Nephron progenitor cell (in vitro differentiated cells): ENCODE measurements around the gene PYGB.
A peak's percentile ranks its signal among the peaks of the same experiment; 100 is the strongest.

Experiments
- DNase-seq: peaks from one replicate; pipeline ENCODE4 v3.0.0; 2021
- H3K27ac Mint-ChIP-seq: 2 replicates; pipeline ENCODE4 v1.8.0; 2021; ENCODE audit warnings: mild to moderate bottlenecking, moderate library complexity, mixed read lengths
- H3K27me3 Mint-ChIP-seq: 2 replicates; pipeline ENCODE4 v1.8.0; 2021; ENCODE audit warnings: mild to moderate bottlenecking, low read depth, mixed read lengths; ENCODE audit not compliant: poor library complexity
- H3K36me3 Mint-ChIP-seq: 2 replicates; pipeline ENCODE4 v1.8.0; 2021; ENCODE audit warnings: low read depth, mixed read lengths
- H3K4me1 Mint-ChIP-seq: 2 replicates; pipeline ENCODE4 v1.8.0; 2021; ENCODE audit warnings: mixed read lengths
- H3K4me3 Mint-ChIP-seq: 2 replicates; pipeline ENCODE4 v1.8.0; 2021; ENCODE audit warnings: mild to moderate bottlenecking, moderate library complexity, mixed read lengths
- H3K9me3 Mint-ChIP-seq: 2 replicates; pipeline ENCODE4 v1.8.0; 2021; ENCODE audit warnings: mild to moderate bottlenecking, moderate library complexity, mixed read lengths
- TF ChIP-seq, protein P1 (sequence below): fragments of 200-600 bp; sonication (generic); IDR thresholded peaks from 2 replicates; pipeline ENCODE4 v1.5.0; 2021; ENCODE audit warnings: antibody characterized with exemption

Gene PYGB

DNA sequence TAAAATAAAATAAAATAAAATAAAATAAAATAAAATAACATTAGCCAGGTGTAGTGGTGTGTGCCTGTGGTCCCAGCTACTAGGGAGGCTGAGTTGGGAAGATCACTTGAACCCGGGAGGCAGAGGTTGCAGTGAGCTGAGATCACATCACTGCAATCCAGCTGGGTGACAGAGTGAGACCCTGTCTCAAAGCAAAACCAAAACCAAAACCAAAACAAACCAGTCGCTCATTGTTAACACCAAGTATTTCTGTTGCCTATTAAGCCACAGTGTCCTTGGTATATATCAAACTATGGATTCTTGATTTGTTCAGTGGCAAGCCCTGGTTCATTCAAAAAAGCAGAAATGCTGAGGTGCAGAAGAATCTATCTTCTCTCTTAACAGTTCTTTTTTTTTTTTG is 65.7 kb downstream of the PYGB start:
- no peaks in the 10 kb centered on the region for H3K27me3 Mint-ChIP-seq
- no peak overlapping the region for H3K4me3 Mint-ChIP-seq
- peaks cover 5% of the 10 kb centered on the region for H3K9me3 Mint-ChIP-seq
- DNase-seq: no peak
- H3K4me1 Mint-ChIP-seq: peaks cover 34% of the 10 kb centered on the region
- TF ChIP-seq, protein P1, sequence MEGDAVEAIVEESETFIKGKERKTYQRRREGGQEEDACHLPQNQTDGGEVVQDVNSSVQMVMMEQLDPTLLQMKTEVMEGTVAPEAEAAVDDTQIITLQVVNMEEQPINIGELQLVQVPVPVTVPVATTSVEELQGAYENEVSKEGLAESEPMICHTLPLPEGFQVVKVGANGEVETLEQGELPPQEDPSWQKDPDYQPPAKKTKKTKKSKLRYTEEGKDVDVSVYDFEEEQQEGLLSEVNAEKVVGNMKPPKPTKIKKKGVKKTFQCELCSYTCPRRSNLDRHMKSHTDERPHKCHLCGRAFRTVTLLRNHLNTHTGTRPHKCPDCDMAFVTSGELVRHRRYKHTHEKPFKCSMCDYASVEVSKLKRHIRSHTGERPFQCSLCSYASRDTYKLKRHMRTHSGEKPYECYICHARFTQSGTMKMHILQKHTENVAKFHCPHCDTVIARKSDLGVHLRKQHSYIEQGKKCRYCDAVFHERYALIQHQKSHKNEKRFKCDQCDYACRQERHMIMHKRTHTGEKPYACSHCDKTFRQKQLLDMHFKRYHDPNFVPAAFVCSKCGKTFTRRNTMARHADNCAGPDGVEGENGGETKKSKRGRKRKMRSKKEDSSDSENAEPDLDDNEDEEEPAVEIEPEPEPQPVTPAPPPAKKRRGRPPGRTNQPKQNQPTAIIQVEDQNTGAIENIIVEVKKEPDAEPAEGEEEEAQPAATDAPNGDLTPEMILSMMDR: no peak
- H3K27ac Mint-ChIP-seq: no peak overlapping the region
- H3K36me3 Mint-ChIP-seq: peaks cover 54% of the 10 kb centered on the region

DNA sequence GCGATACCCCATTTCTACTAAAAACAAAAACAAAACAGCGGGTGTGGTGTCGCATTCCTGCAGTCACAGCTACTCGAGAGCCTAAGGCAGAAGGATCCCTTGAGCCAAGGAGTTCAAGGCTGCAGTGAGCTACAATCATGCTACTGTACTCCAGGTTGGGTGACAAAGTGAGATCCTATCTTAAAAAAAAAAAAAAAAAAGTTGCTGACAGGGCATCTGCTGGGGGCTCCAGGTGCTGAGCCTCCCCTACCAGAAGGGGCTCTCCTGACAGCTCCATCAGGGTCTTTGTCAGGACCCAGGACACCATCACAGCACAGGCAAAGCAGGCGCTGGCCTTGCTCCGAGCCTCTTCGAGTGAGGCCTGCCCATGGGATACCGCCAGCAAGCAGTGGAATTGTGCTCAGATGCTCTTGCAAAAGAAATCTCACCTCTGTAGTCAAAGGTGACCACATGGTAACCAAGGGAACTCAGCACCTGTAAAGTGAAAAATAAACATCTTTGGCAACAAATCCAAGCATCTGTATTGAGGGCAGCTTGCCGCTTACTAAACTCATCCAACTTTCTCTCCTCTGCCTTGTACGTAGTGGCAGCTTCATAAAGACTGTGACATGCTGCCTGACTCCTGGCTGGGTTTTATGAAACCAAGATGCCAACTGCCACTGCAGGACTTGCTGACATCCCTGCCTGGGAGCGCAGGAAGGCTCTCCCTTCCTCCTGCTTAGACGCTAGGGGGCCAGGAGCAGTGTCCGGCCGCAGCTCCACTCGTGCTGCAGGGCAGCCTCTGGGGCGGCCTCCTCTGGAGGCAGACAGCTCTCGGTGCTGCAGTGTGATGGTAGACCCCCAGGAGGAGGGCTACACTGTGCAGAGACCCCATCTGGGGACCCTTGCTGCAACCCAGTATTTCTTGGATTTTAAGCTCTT is 66.9 kb downstream of the PYGB start:
- Mint-ChIP-seq H3K4me3 (no peak overlapping the region), H3K36me3 (peaks cover 54% of the 10 kb centered on the region), H3K27me3 (no peaks in the 10 kb centered on the region), H3K9me3 (peaks cover 5% of the 10 kb centered on the region), H3K4me1 (peaks cover 24% of the 10 kb centered on the region), H3K27ac (peak overlapping the region; percentile 89)
- no peak for DNase-seq
- TF ChIP-seq, protein P1: no peak

DNA sequence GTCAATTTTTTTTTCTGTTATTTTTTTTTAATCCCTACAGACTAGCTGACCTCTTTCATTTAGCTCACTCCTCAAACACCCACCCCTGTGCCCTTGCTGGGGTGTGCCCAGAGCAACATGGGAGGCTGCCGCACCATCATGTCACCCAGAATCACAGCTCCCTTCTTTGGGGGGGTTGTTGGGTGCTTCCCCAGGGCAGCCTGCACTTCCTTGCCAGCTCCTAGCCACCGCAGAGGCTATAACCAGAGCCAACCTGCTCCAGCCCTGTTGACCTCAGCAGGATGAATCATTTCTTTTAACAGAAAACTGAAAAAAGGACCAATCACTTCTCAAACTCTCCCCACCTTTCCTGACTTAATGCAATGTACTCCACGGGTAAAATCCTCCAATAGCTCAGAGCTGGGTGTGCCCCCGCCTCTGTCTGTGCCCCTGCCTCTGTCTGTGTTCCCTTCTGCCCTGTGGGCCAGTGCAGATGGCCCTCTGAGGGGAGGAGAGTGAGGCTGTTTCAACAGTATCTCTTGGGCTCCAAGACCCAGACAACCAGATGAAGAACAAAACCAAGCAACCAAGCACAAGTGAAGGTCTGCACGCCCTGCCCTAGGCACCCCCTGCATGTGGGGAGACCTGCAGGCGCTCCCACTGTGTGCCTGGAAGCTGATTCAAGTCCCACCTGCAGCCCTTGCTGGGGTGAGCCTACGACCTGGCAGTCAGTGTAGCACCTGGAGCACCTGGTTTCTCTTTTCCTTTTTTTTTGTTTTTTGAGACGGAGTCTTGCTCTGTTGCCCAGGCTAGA is 67.7 kb downstream of the PYGB start:
- Mint-ChIP-seq H3K27ac (peak overlapping the region; percentile 89), H3K36me3 (peaks cover 50% of the 10 kb centered on the region), H3K4me3 (no peak overlapping the region), H3K9me3 (peaks cover 5% of the 10 kb centered on the region), H3K27me3 (no peaks in the 10 kb centered on the region), H3K4me1 (peaks cover 20% of the 10 kb centered on the region)
- TF ChIP-seq, protein P1: no peak
- DNase-seq: no peak

DNA sequence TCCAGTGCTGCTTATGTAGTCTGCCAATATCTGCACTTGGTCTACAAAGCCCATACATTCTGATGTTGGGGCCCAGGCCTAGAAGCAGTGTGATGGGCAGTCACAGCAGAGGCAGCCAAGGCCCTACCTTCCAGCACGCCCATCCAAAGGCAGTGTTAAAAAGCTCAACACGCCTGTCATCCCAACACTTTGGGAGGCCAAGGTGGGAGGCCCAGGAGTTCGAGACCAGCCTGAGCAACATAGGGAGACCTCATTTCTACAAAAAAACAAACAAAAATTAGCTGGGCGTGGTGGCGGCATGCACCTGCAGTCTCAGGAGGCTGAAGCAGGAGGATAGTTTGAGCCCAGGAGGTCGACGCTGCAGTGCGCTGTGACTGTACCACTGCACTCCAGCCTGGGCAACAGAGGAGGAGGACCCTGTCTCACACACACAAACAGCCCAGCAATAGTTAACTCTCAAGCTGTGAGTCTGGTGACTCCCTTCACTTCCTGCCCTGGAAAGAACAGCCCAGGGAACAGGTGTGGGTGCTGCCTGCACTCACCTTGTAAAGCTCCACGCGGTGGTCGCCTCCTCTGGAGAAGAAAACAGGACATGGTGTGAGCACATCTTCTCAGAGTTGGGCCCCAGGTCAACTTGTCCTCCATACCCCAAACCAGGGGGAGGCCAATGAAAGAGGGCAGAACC is 68.8 kb downstream of the PYGB start:
- TF ChIP-seq, protein P1: no peak
- DNase-seq: no peak
- Mint-ChIP-seq H3K27me3 (no peaks in the 10 kb centered on the region), H3K36me3 (peaks cover 44% of the 10 kb centered on the region), H3K27ac (no peak overlapping the region), H3K4me1 (peaks cover 13% of the 10 kb centered on the region), H3K9me3 (no peaks in the 10 kb centered on the region), H3K4me3 (no peak overlapping the region)

DNA sequence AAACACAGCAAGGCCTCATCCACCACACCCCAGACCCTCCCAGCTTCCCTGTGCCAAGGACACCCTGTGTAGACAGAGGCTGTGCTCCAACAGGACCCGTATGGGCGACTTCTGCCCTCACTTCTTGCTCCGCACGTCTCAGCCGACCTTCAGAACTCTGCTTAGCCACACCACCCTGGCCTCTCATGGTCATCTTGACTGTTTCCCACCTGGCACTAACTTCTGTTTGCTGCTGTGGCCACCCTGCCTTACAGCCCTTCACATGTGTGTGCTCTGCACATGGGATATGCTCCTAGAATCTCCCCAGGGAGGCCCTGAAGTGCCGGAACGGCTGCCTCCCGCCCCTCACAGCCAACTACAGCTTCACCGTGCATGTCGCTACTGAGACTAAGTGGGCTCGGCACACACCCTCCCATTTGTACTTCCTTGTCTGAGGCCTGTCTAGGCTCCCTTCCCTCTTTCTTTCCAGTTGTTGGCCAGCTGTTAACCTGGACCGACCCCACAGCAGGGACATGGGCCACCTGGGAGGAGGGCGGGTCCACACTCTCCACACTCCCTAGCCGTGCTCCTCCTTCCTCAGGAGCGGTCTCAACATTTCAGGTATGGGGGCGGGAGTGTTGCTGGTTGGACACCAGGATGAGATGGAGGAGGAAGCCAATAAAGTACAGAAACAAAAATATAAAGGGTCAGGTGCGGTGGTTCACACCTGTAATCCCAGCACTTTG is 69.6 kb downstream of the PYGB start:
- Mint-ChIP-seq H3K4me3 (no peak overlapping the region), H3K36me3 (peaks cover 42% of the 10 kb centered on the region), H3K27ac (peak overlapping the region; percentile 87), H3K4me1 (peaks cover 12% of the 10 kb centered on the region), H3K9me3 (no peaks in the 10 kb centered on the region), H3K27me3 (no peaks in the 10 kb centered on the region)
- no peak for DNase-seq
- TF ChIP-seq, protein P1: no peak
